ENCODE measurements around the gene FZD7. TPM values are rescaled to one million over a fixed set of nuclear protein-coding genes. Genes with fewer than 3 reads are reported as not detected.

The FZD7 gene
- total RNA-seq, 1 donor from 2014 or later: 32.5 TPM

- Histone ChIP-seq H3K9me3 (no peaks in the 10 kb centered on the region), H3K27me3 (no peaks in the 10 kb centered on the region), H3K36me3 (no peaks in the 10 kb centered on the region), H3K27ac (no peak overlapping the region), H3K4me1 (peaks cover 0 to 5% of the 10 kb centered on the region in 2 donors), H3K4me3 (no peak overlapping the region)
- intact Hi-C loops (cut with DNase I): no loop called here
- no peak for DNase-seq (ENCODE audit: low spot score in 2 of 2)
- no peak for TF ChIP-seq CTCF (IDR thresholded peaks at IDR 0.05)
These were observed 35.8 kb downstream of the FZD7 start for GRCh38 chr2:202069170-202070067.

- H3K27ac ChIP-seq: no peak overlapping the region
- TF ChIP-seq CTCF (IDR thresholded peaks at IDR 0.05): no peak
- H3K9me3 ChIP-seq: no peaks in the 10 kb centered on the region
- no peaks in the 10 kb centered on the region for H3K4me1 ChIP-seq
- H3K27me3 ChIP-seq: no peaks in the 10 kb centered on the region
- H3K4me3 ChIP-seq: no peak overlapping the region
- intact Hi-C loops (cut with DNase I): no loop called here
- DNase-seq (ENCODE audit: low spot score in 2 of 2): no peak
- H3K36me3 ChIP-seq: no peaks in the 10 kb centered on the region
These were observed 37.5 kb downstream of the FZD7 start for GRCh38 chr2:202071107-202071506.

GRCh38 chr2:202072226-202072625 is 38.6 kb downstream of the FZD7 start:
- H3K4me3 ChIP-seq: no peak overlapping the region
- intact Hi-C loops (cut with DNase I): no loop called here
- TF ChIP-seq CTCF (IDR thresholded peaks at IDR 0.05): no peak

GRCh38 chr2:202072737-202073401 is 39.2 kb downstream of the FZD7 start, which contains the start of gene KIAA2012:
KIAA2012 (plus strand) TSS chr2:202073255; CDS start chr2:202073628, 373 bp downstream.
- intact Hi-C loops (cut with DNase I): no loop called here
- no peak within 1 kb of the TSS for H3K27ac ChIP-seq
- no peaks in the 10 kb centered on the region for H3K4me1 ChIP-seq
- H3K27me3 ChIP-seq: no peaks in the 10 kb centered on the region
- DNase-seq (ENCODE audit: low spot score in 2 of 2): no peak
- no peaks in the 10 kb centered on the region for H3K36me3 ChIP-seq
- H3K4me3 ChIP-seq: no peak within 1 kb of the TSS
- TF ChIP-seq CTCF (IDR thresholded peaks at IDR 0.05): no peak
- no peaks in the 10 kb centered on the region for H3K9me3 ChIP-seq

More at GRCh38 chr2:202072226-202072625, 38.6 kb downstream of the FZD7 start:
- Histone ChIP-seq H3K4me1 (no peaks in the 10 kb centered on the region), H3K27ac (no peak overlapping the region), H3K27me3 (no peaks in the 10 kb centered on the region), H3K36me3 (no peaks in the 10 kb centered on the region), H3K9me3 (no peaks in the 10 kb centered on the region)
- DNase-seq (ENCODE audit: low spot score in 2 of 2): no peak

GRCh38 chr2:202074324-202074723 is 40.7 kb downstream of the FZD7 start:
- no peaks in the 10 kb centered on the region for H3K9me3 ChIP-seq
- no peaks in the 10 kb centered on the region for H3K36me3 ChIP-seq
- no peaks in the 10 kb centered on the region for H3K27me3 ChIP-seq
- no peaks in the 10 kb centered on the region for H3K4me1 ChIP-seq
- TF ChIP-seq CTCF (IDR thresholded peaks at IDR 0.05): no peak
- no peak overlapping the region for H3K4me3 ChIP-seq
- no peak for DNase-seq (ENCODE audit: low spot score in 2 of 2)
- intact Hi-C loops (cut with DNase I): no loop called here
- H3K27ac ChIP-seq: no peak overlapping the region
